WERI-Rb-1 (cell line): Measurements from ENCODE around the gene PTPA.

Source experiments
- DNase-seq: peaks from one replicate; pipeline ENCODE4 v3.0.0-alpha.2; 2020
- H3K27ac ChIP-seq: fragments of 250-450 bp; sonication (Bioruptor Pico); 2 replicates; pipeline ENCODE4 v1.5.1; 2020; ENCODE audit warnings: mild to moderate bottlenecking, moderate library complexity
- H3K27me3 ChIP-seq: fragments of 250-450 bp; sonication (Bioruptor Pico); 2 replicates; pipeline ENCODE4 v1.5.1; 2021; ENCODE audit warnings: mild to moderate bottlenecking, low read depth, moderate library complexity; ENCODE audit not compliant: insufficient read depth, severe bottlenecking
- H3K36me3 ChIP-seq: fragments of 250-450 bp; sonication (Bioruptor Pico); 2 replicates; pipeline ENCODE4 v1.5.1; 2020; ENCODE audit warnings: mild to moderate bottlenecking, moderate library complexity
- H3K4me3 ChIP-seq: 2 replicates; pipeline ENCODE4 v1.5.1; 2011; ENCODE audit warnings: low read depth, mild to moderate bottlenecking, control low read depth, low read length
- H3K9me3 ChIP-seq: fragments of 250-450 bp; sonication (Bioruptor Pico); 2 replicates; pipeline ENCODE4 v1.5.1; 2021; ENCODE audit warnings: mild to moderate bottlenecking, moderate library complexity; ENCODE audit not compliant: severe bottlenecking
- TF ChIP-seq, protein P1 (sequence below): IDR thresholded peaks from 2 replicates; pipeline ENCODE4 v1.5.1; 2011; ENCODE audit warnings: low read depth, mild to moderate bottlenecking, control low read depth, inconsistent platforms, low read length

PTPA gene

DNA sequence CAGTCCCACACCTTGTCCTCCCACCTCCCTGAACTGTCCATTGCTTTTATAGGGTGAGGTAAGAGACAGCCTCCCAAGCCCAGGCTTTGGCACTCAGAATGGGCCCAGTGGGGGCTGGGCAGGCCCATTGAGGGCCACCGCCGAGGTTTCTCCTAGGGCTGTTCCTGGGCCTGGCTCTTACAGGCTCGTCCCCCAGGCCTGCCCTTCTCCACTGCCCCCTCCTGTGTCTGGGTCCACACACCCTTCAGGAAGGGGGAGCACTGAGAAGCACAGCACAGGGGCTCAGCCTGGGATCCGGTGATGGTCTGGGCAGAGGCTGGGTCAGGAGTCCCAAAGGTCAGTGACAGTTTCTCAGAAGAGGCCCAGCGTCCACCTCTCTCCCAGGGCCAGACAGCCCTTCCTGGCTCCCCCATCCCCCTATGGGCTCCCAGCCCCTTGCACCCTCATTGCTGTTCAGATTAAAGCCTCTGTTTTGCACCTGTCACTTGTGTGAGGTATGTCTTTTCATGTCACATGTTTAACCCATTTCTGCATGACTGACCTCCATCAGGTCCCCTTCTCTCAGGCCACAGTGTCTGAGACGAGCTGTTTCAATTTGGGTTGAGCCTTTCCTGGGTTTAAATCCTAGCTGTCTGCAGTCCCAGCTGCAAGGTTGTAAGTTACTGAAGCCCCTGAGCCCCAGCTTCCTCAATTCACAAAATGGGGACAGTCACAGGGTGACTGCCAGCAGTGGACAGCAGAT is 37.4 kb downstream of the PTPA start:
- Histone ChIP-seq H3K27me3 (no peaks in the 10 kb centered on the region), H3K4me3 (no peak overlapping the region), H3K27ac (no peak overlapping the region; the same call in 1 of the 2 replicates), H3K9me3 (no peaks in the 10 kb centered on the region), H3K36me3 (peaks cover 26% of the 10 kb centered on the region)
- TF ChIP-seq, protein P1, sequence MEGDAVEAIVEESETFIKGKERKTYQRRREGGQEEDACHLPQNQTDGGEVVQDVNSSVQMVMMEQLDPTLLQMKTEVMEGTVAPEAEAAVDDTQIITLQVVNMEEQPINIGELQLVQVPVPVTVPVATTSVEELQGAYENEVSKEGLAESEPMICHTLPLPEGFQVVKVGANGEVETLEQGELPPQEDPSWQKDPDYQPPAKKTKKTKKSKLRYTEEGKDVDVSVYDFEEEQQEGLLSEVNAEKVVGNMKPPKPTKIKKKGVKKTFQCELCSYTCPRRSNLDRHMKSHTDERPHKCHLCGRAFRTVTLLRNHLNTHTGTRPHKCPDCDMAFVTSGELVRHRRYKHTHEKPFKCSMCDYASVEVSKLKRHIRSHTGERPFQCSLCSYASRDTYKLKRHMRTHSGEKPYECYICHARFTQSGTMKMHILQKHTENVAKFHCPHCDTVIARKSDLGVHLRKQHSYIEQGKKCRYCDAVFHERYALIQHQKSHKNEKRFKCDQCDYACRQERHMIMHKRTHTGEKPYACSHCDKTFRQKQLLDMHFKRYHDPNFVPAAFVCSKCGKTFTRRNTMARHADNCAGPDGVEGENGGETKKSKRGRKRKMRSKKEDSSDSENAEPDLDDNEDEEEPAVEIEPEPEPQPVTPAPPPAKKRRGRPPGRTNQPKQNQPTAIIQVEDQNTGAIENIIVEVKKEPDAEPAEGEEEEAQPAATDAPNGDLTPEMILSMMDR: no peak
- DNase-seq: no peak

DNA sequence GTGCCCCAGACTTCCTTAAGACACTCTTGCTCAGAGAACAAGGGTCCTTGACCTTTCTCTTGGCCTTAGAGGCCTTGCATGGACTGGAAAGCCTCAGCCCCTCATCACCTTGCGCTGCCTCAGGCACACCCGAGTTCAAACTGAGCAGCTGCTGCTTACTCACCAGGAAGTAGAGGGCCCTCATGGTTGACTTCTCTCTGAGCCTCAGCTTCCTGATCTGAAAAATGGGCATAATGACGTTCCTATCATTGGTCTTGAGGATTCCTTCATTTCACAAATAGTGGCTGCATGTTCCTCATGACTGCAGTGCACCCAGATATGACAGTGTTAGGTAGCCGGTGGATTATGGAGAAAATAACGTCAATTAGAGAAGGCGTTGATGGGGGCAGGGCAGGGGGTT is 38.2 kb downstream of the PTPA start:
- H3K9me3 ChIP-seq: no peaks in the 10 kb centered on the region
- H3K4me3 ChIP-seq: no peak overlapping the region
- no peak for DNase-seq
- H3K27me3 ChIP-seq: no peaks in the 10 kb centered on the region
- peaks cover 19% of the 10 kb centered on the region for H3K36me3 ChIP-seq
- TF ChIP-seq, protein P1: no peak
- H3K27ac ChIP-seq: no peak overlapping the region

DNA sequence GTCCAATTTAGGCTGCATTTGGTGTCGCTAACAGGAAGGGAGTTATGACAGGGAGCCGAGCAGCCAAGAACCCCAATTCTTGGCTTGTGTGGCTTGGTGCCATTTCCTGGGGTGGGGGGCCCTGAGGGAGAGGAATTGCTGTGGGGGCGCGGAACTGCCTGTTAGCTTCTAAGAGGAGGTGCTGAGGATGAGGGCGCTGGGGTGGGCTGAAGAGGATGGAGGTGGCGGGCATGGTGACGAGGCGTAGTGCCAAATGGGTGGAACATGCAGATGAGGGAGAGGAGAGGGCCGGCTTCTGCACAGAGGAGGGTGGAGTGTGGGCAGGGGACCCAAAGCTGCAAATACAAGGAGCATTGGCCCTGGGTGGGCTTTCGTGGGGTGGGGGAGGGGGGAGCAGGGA is 38.9 kb downstream of the PTPA start:
- Histone ChIP-seq H3K4me3 (no peak overlapping the region), H3K36me3 (peaks cover 19% of the 10 kb centered on the region), H3K27ac (no peak overlapping the region), H3K9me3 (no peaks in the 10 kb centered on the region), H3K27me3 (no peaks in the 10 kb centered on the region)
- TF ChIP-seq, protein P1: no peak
- DNase-seq: no peak

DNA sequence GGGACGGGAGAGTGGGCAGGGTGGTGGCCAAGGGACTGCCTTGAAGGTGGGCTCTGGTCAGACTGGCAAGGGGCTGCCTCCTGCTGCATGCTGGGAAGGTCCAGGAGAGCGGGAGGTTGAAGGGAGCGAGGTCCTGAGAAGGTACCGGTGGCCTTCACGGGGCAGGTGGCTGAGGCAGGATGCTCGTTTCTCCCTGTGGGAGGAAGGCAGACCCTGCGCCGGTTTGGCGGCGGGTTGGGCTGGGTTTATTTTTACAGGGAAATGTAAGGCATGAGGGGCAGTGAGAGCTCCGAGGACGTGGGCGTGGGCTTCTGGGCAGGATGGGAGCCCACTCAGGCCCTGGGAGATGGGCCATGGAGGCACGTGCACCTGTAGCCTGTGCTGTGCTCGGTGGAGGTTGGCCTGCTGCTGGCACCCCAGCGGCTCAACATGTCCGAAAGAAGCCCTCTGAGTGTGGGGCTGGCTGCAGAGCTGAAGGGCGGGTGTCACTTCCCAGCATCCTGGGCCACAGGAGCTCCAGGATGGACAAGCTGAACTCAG is 39.5 kb downstream of the PTPA start:
- Histone ChIP-seq H3K4me3 (no peak overlapping the region), H3K36me3 (peaks cover 16% of the 10 kb centered on the region)
- TF ChIP-seq, protein P1: no peak

DNA sequence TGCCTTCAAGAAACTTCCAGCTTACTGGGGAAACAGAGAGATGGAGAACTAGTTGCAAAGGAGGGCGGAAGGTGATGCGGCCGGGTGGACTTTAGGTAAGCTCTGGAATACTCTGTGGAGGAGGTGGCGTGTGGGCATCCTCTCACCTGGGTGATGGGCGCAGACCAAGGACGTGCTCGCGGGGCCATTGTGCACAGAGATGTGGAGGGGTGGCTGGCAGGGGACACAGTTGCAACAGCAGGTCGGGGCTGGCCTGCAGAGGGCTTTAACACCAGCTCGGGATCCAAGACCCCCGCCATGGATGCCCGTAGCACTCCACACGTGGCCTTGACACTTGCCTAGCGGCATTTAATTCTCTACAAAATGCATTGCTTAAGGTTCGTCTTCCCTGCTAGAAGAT is 40.3 kb downstream of the PTPA start:
- no peak for DNase-seq
- TF ChIP-seq, protein P1: no peak
- Histone ChIP-seq H3K9me3 (no peaks in the 10 kb centered on the region), H3K27me3 (no peaks in the 10 kb centered on the region), H3K4me3 (no peak overlapping the region), H3K27ac (no peak overlapping the region), H3K36me3 (peaks cover 12% of the 10 kb centered on the region)

More for the DNA sequence above, 39.5 kb downstream of the PTPA start:
- no peaks in the 10 kb centered on the region for H3K9me3 ChIP-seq
- DNase-seq: no peak
- no peaks in the 10 kb centered on the region for H3K27me3 ChIP-seq
- no peak overlapping the region for H3K27ac ChIP-seq
